Ectodermal cell (in vitro differentiated cells): Measurements from ENCODE around the gene ZNF14.
"Not testable (repeated sequence)": the region's sequence is repeated elsewhere in the genome, so short reads cannot be mapped to it uniquely, and the experiment has no call there.

Experiments
- H3K27ac ChIP-seq: 2 replicates; pipeline ENCODE4 v1.7.0; 2013; ENCODE audit warnings: mild to moderate bottlenecking, low read depth, low read length; ENCODE audit not compliant: insufficient read depth, poor library complexity, severe bottlenecking
- H3K27me3 ChIP-seq: 2 replicates; pipeline ENCODE4 v1.7.0; 2013; ENCODE audit warnings: mild to moderate bottlenecking, low read length; ENCODE audit not compliant: insufficient read depth, control insufficient read depth, poor library complexity, severe bottlenecking
- H3K36me3 ChIP-seq: one replicate; pipeline ENCODE4 v1.7.0; 2013; ENCODE audit warnings: low read length; ENCODE audit not compliant: control insufficient read depth, insufficient read depth
- H3K4me1 ChIP-seq: one replicate; pipeline ENCODE4 v1.7.0; 2013; ENCODE audit warnings: low read length; ENCODE audit not compliant: control insufficient read depth, insufficient read depth
- H3K4me3 ChIP-seq: 2 replicates; pipeline ENCODE4 v1.7.0; 2013; ENCODE audit warnings: low read depth, low read length, control low read depth; ENCODE audit not compliant: insufficient read depth
- H3K9me3 ChIP-seq: 2 replicates; pipeline ENCODE4 v1.7.0; 2013; ENCODE audit warnings: mild to moderate bottlenecking, low read length, moderate library complexity; ENCODE audit not compliant: control insufficient read depth
- WGBS, 2 experiments: methylation state at CpG; one replicate each; pipeline ENCODE4 v1.1.7; 2013; ENCODE audit warnings: missing lambda C conversion rate in 2 of 2; 5-methylcytosine and 5-hydroxymethylcytosine counted together

ZNF14 gene

DNA sequence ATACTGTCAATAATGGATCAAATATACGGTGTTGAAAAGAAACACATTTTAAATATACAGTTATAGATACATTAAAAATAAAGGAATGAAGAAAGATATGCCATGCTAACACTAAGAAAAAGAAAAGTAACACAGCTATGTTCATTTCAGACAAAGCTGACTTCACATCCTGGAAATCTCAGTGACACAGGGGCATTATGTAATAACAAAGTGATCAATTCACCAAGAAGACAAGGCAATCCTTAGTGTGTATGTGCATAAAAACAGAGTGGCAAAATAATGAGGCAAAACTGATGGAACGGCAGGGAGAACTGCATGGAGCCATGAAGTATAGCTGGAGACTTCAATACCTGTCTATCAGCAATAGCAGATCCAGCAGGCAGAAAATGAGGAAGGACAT lies 13.1 kb downstream of the ZNF14 start:
- 91 to 98% methylated on average over 1 of the region's 2 CpGs for WGBS, 2 experiments
- H3K4me3 ChIP-seq = no peak overlapping the region
- no peak overlapping the region for H3K27ac ChIP-seq
- H3K36me3 ChIP-seq = peaks cover 19% of the 10 kb centered on the region
- no peaks in the 10 kb centered on the region for H3K27me3 ChIP-seq
- peaks cover 6% of the 10 kb centered on the region for H3K9me3 ChIP-seq
- H3K4me1 ChIP-seq = no peaks in the 10 kb centered on the region

DNA sequence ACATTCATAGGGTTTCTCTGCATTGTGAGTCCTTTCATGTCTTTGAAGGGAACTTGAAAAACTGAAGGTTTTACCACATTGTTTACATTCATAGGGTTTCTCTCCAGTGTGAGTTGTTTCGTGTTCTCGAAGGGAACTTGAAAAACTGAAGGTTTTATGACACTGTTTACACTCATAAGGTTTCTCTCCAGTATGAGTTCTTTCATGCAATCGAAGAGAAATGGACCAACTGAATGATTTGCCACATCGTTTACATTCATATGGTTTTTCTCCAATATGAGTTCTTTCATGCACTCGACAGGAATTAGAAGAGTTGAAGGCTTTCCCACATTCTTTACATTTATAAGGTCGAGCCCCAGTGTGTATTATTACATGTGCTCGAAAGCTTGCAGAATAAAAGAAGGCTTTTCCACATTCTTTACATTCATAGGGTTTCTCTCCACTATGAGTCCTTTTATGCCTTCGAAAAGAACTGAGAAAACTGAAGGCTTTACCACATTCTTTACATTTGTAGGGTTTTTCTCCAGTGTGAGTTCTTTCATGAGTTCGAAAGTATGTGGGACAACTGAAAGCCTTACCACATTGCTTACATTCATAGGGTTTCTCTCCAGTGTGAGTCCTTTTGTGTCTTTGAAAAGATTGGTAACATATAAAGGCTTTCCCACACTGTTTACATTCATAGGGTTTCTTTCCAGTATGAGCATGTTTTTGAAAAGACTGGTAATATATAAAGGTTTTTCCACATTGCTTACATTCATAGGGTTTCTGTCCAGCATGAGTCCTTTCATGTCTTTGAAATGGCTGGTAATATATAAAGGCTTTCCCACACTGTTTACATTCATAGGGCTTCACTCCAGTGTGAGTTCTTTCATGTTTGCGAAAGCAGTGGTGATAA lies 20.7 kb downstream of the ZNF14 start:
- peaks cover 27% of the 10 kb centered on the region for H3K9me3 ChIP-seq
- 96 to 97% methylated on average over 9 to 10 of the region's 10 CpGs for WGBS, 2 experiments
- H3K27me3 ChIP-seq = no peaks in the 10 kb centered on the region
- H3K36me3 ChIP-seq = peaks cover 74% of the 10 kb centered on the region
- no peak overlapping the region for H3K27ac ChIP-seq
- H3K4me3 ChIP-seq = no peak overlapping the region
- H3K4me1 ChIP-seq = no peaks in the 10 kb centered on the region

DNA sequence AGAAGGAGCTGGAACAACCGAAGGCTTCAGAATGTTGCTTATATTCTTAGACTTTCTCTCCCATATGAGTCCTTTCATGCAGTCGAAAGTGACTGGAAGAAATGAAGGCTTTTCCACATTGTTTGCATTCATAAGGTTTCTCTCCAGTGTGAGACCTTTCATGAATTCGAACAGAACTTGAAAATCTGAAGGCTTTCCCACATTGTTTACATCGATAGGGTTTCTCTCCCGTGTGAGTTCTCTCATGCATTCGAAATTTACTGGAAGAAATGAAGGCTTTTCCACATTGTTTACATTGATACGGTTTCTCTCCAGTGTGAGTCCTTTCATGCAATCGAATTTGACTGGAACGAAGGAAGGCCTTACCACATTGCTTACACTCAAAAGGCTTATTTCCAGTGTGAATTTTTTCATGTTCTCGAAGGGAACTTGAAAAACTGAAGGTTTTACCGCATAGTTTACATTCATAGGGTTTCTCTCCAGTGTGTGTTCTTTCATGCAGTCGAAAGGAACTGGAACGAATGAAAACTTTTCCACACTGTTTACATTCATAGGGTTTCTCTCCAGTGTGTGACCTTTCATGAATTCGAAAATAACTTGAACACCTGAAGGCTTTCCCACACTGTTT lies 21.5 kb downstream of the ZNF14 start:
- peaks cover 70% of the 10 kb centered on the region for H3K36me3 ChIP-seq
- no peaks in the 10 kb centered on the region for H3K27me3 ChIP-seq
- H3K4me3 ChIP-seq = no peak overlapping the region
- no peak overlapping the region for H3K27ac ChIP-seq
- WGBS, 2 experiments = 95% methylated on average over 14 of the region's 14 CpGs
- peaks cover 27% of the 10 kb centered on the region for H3K9me3 ChIP-seq
- H3K4me1 ChIP-seq = no peaks in the 10 kb centered on the region

DNA sequence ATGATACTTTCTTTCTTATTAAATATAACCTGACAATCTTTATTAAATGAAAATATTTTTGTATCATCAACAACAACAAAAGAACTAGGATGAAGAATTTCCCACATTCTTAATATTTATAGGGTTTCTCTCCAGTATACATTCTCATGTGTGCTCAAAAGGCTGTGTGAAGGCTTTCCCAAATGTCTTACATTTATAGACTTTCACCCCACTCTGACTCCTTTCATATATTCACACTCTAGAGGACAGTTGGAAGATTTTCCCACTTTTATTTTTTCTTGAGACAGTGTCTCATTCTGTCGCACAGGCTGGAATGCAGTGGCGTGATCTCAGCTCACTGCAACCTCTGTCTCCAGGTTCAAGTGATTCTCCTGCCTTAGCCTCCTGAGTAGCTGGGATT lies 22.4 kb downstream of the ZNF14 start:
- Histone ChIP-seq H3K36me3 (peaks cover 67% of the 10 kb centered on the region), H3K9me3 (peaks cover 25% of the 10 kb centered on the region), H3K27me3 (no peaks in the 10 kb centered on the region), H3K27ac (no peak overlapping the region), H3K4me1 (no peaks in the 10 kb centered on the region), H3K4me3 (no peak overlapping the region)
- 93 to 94% methylated on average over 2 of the region's 2 CpGs for WGBS, 2 experiments

DNA sequence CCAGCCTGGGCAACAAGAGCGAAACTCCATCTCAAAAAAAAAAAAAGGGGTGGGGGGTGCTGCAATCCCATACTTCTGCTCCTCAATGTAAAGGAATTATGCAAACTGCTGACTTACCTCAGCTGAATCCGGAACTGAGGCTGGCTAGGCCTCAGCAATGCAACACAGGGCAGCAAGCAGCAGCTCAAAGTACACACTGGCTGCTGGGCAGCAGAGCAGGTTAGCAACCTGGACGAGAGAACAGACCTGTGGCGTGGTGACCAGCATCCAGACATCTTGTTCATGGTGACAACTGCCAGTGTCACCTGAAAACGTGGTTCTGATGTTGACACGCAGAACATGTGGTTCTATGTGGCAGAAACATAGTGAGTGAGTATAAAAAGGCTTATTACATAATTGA lies 28.1 kb downstream of the ZNF14 start:
- Histone ChIP-seq H3K9me3 (peaks cover 4% of the 10 kb centered on the region), H3K4me3 (no peak overlapping the region), H3K36me3 (peaks cover 14% of the 10 kb centered on the region), H3K27ac (no peak overlapping the region), H3K27me3 (no peaks in the 10 kb centered on the region), H3K4me1 (no peaks in the 10 kb centered on the region)
- WGBS, 2 experiments = 88 to 91% methylated on average over 6 of the region's 6 CpGs

DNA sequence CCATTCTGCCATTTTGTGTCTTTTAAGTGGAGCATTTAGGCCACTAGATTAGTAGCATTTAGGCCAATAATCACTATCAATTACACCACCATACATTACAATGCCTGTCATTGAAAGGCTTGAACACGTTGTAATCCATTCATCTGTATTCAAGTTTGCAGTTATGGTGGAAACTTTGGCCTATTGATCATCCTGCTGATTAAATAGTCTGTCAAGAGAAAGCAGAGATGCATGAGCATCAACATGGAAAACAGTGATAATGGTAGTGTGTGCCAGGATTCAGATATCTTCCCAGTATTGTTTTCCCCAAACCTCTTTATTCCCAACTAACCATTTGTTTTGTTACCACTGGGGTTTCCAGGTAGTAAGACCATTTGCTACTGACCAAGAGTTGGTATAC lies 32.4 kb downstream of the ZNF14 start:
- 90 to 94% methylated on average over 1 of the region's 1 CpG for WGBS, 2 experiments
- H3K9me3 ChIP-seq, H3K36me3 ChIP-seq: not testable (repeated sequence)

DNA sequence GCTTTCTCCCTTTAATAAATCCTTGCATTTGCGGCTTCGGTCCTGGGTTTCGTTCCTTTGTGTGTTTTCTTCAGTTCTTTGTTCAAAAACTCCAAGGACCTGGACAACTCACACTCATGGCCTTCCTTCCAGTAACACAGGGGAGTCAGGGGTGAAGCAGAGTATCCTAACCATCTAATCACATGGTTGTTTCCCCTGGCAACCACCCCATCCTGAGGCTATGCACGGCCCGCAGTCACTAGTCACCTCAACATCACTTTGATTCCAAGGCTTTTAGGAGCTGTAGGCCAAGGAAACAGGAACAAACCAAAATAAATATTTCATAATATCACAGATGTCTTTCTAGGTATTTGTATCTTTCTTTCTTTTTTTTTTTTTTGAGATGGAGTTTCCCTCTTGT lies 35.3 kb downstream of the ZNF14 start:
- Histone ChIP-seq H3K9me3 (no peaks in the 10 kb centered on the region), H3K36me3 (no peaks in the 10 kb centered on the region), H3K27ac (no peak overlapping the region), H3K4me1 (no peaks in the 10 kb centered on the region), H3K27me3 (no peaks in the 10 kb centered on the region), H3K4me3 (no peak overlapping the region)
- 94 to 95% methylated on average over 5 of the region's 5 CpGs for WGBS, 2 experiments

More for the DNA sequence above, 32.4 kb downstream of the ZNF14 start:
- not testable (repeated sequence) for H3K27me3 ChIP-seq, H3K4me1 ChIP-seq, H3K4me3 ChIP-seq, H3K27ac ChIP-seq

DNA sequence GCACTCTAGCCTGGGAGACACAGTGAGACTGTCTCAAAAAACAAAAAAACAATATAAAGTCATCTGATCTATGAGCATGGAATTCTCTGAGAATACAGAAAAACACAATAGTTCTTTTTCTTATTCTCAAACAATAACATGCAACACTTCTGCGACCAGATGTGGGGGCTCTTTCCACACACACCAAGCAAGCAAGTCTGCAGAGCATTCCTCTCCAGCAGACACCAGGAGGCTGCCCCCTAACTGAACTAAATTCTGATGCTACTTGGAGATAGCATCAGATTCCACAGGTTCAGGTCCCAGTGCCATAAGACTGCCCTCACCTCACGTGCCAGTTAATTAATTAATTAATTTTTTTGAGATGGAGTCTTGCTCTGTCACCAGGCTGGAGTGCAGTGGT lies 36.5 kb downstream of the ZNF14 start:
- 80 to 81% methylated on average over 2 of the region's 2 CpGs for whole genome bisulfite sequencing, 2 experiments

DNA sequence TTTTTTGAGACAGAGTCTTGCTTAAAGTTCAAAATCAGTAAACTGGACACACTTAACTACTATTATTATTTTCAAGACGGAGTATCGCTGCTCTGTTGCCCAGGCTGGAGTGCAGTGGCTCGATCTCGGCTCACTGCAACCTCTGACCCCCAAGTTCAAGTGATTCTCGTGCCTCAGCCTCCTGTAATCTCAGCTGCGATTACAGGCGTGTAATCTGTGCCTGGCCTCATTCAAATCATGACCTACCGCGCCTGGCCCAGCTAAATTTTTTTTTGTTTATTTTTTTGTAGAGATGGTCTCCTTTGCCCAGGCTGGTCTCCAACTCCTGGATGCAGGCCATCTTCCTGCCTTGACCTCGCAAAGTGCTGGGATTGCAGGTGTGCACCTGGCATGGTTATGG lies 41.2 kb downstream of the ZNF14 start:
- Histone ChIP-seq H3K27me3 (no peaks in the 10 kb centered on the region), H3K9me3 (no peaks in the 10 kb centered on the region), H3K4me3 (no peak overlapping the region), H3K27ac (no peak overlapping the region), H3K36me3 (no peaks in the 10 kb centered on the region), H3K4me1 (no peaks in the 10 kb centered on the region)
- 93 to 97% methylated on average over 10 of the region's 10 CpGs for WGBS, 2 experiments

More for the DNA sequence above, 36.5 kb downstream of the ZNF14 start:
- Histone ChIP-seq H3K27ac (no peak overlapping the region), H3K4me3 (no peak overlapping the region), H3K9me3 (no peaks in the 10 kb centered on the region), H3K4me1 (no peaks in the 10 kb centered on the region), H3K27me3 (no peaks in the 10 kb centered on the region), H3K36me3 (no peaks in the 10 kb centered on the region)

DNA sequence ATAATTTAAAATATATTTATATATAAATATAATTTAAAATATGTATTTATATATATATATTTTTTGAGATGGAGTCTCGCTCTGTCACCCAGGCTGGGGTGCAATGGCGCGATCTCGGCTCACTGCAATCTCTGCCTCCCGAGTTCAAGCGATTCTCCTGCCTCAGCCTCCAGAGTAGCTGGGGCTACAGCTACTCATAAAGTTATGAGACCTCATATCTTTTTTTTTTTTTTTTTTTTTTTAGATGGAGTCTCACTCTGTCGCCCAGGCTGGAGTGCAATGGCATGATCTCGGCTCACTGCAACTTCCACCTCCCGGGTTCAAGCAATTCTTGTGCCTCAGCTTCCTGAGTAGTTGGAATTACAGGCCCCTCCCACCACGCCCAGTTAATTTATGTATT lies 43.9 kb downstream of the ZNF14 start:
- WGBS, 2 experiments = 98 to 99% methylated on average over 10 of the region's 10 CpGs
- H3K9me3 ChIP-seq, H3K36me3 ChIP-seq, H3K4me3 ChIP-seq, H3K27ac ChIP-seq, H3K27me3 ChIP-seq, H3K4me1 ChIP-seq: not testable (repeated sequence)
